Measurements from ENCODE around the gene NCKAP5.

Gene NCKAP5

GRCh38 chr2:133568172-133568571, at the start of gene NCKAP5:
Gene NCKAP5 (minus strand): TSS chr2:133568463. CDS start chr2:133517526, 50,937 bp downstream.
- H3K9me3 ChIP-seq (ENCODE audit: insufficient read depth, low read length): no peaks in the 10 kb centered on the region
- H3K4me1 ChIP-seq (ENCODE audit: insufficient read depth, insufficient read length): peaks cover 3% of the 10 kb centered on the region
- no peak within 1 kb of the TSS for H3K9ac ChIP-seq (ENCODE audit: insufficient read length, low read depth)
- DNase-seq (ENCODE audit: low read depth, low spot score): no peak
- no peaks in the 10 kb centered on the region for H3K27me3 ChIP-seq (ENCODE audit: insufficient read depth, insufficient read length)
- TF ChIP-seq SUZ12 (IDR thresholded peaks at IDR 0.05; ENCODE audit: extremely low read depth, insufficient read depth, insufficient read length) (no peak), ZNF274 (IDR thresholded peaks at IDR 0.05; ENCODE audit: low read depth, low read length) (no peak), YY1 (IDR thresholded peaks at IDR 0.05; ENCODE audit: insufficient read depth, insufficient read length) (no peak)
- no peak within 1 kb of the TSS for H3K4me3 ChIP-seq (ENCODE audit: insufficient read length, low read depth)
- H3K36me3 ChIP-seq (ENCODE audit: insufficient read depth, insufficient read length, low read length): no peaks in the 10 kb centered on the region

- DNase-seq (ENCODE audit: low read depth, low spot score): no peak
- no peak overlapping the region for H3K4me3 ChIP-seq (ENCODE audit: insufficient read length, low read depth)
- H3K9ac ChIP-seq (ENCODE audit: insufficient read length, low read depth): no peak overlapping the region
- H3K27me3 ChIP-seq (ENCODE audit: insufficient read depth, insufficient read length): no peaks in the 10 kb centered on the region
- H3K4me1 ChIP-seq (ENCODE audit: insufficient read depth, insufficient read length): peaks cover under 1% of the 10 kb centered on the region
- no peaks in the 10 kb centered on the region for H3K9me3 ChIP-seq (ENCODE audit: insufficient read depth, low read length)
- no peaks in the 10 kb centered on the region for H3K36me3 ChIP-seq (ENCODE audit: insufficient read depth, insufficient read length, low read length)
- TF ChIP-seq ZNF274 (IDR thresholded peaks at IDR 0.05; ENCODE audit: low read depth, low read length) (no peak), YY1 (IDR thresholded peaks at IDR 0.05; ENCODE audit: insufficient read depth, insufficient read length) (no peak), SUZ12 (IDR thresholded peaks at IDR 0.05; ENCODE audit: extremely low read depth, insufficient read depth, insufficient read length) (no peak)
Observed at GRCh38 chr2:133609664-133610063, 41.4 kb upstream of the NCKAP5 start.

- no peaks in the 10 kb centered on the region for H3K9me3 ChIP-seq (ENCODE audit: insufficient read depth, low read length)
- no peaks in the 10 kb centered on the region for H3K27me3 ChIP-seq (ENCODE audit: insufficient read depth, insufficient read length)
- H3K9ac ChIP-seq (ENCODE audit: insufficient read length, low read depth): no peak overlapping the region
- no peak overlapping the region for H3K4me3 ChIP-seq (ENCODE audit: insufficient read length, low read depth)
- H3K36me3 ChIP-seq (ENCODE audit: insufficient read depth, insufficient read length, low read length): no peaks in the 10 kb centered on the region
- no peak for TF ChIP-seq ZNF274 (IDR thresholded peaks at IDR 0.05; ENCODE audit: low read depth, low read length)
- TF ChIP-seq YY1 (IDR thresholded peaks at IDR 0.05; ENCODE audit: insufficient read depth, insufficient read length): no peak
- no peak for TF ChIP-seq SUZ12 (IDR thresholded peaks at IDR 0.05; ENCODE audit: extremely low read depth, insufficient read depth, insufficient read length)
- H3K4me1 ChIP-seq (ENCODE audit: insufficient read depth, insufficient read length): peaks cover 3% of the 10 kb centered on the region
- DNase-seq (ENCODE audit: low read depth, low spot score): no peak
Observed at GRCh38 chr2:133608291-133608690, 40.0 kb upstream of the NCKAP5 start.

- Histone ChIP-seq H3K4me1 (ENCODE audit: insufficient read depth, insufficient read length) (peaks cover 3% of the 10 kb centered on the region), H3K4me3 (ENCODE audit: insufficient read length, low read depth) (no peak overlapping the region), H3K9ac (ENCODE audit: insufficient read length, low read depth) (no peak overlapping the region), H3K9me3 (ENCODE audit: insufficient read depth, low read length) (no peaks in the 10 kb centered on the region), H3K27me3 (ENCODE audit: insufficient read depth, insufficient read length) (no peaks in the 10 kb centered on the region), H3K36me3 (ENCODE audit: insufficient read depth, insufficient read length, low read length) (no peaks in the 10 kb centered on the region)
- no peak for TF ChIP-seq YY1 (IDR thresholded peaks at IDR 0.05; ENCODE audit: insufficient read depth, insufficient read length)
- no peak for TF ChIP-seq ZNF274 (IDR thresholded peaks at IDR 0.05; ENCODE audit: low read depth, low read length)
- TF ChIP-seq SUZ12 (IDR thresholded peaks at IDR 0.05; ENCODE audit: extremely low read depth, insufficient read depth, insufficient read length): no peak
- no peak for DNase-seq (ENCODE audit: low read depth, low spot score)
Observed at GRCh38 chr2:133607679-133608078, 39.4 kb upstream of the NCKAP5 start.

DNA sequence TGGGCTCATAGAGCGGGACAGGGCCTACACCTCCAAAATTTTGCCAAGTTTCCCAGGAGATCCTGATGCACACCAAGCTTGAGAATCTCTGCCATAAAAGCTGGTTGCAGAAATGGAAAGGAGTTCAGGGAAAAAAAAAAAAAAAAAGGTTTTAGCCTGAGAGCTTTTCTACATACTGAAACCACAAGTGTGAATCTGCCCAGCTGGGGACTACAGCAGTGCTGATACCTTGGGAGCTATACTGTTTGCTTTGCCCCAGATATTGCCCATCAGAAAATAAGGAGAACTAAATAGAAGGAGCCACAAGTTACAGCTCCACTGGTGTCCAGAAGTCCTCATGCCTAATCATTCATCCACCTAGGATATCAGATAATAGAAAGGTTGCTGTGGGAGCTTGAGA, 38.4 kb upstream of the NCKAP5 start:
- no peaks in the 10 kb centered on the region for H3K9me3 ChIP-seq (ENCODE audit: insufficient read depth, low read length)
- H3K27me3 ChIP-seq (ENCODE audit: insufficient read depth, insufficient read length): no peaks in the 10 kb centered on the region
- H3K4me1 ChIP-seq (ENCODE audit: insufficient read depth, insufficient read length): peaks cover 3% of the 10 kb centered on the region
- H3K4me3 ChIP-seq (ENCODE audit: insufficient read length, low read depth): no peak overlapping the region
- H3K36me3 ChIP-seq (ENCODE audit: insufficient read depth, insufficient read length, low read length): no peaks in the 10 kb centered on the region
- H3K9ac ChIP-seq (ENCODE audit: insufficient read length, low read depth): no peak overlapping the region
- TF ChIP-seq YY1 (IDR thresholded peaks at IDR 0.05; ENCODE audit: insufficient read depth, insufficient read length) (no peak), ZNF274 (IDR thresholded peaks at IDR 0.05; ENCODE audit: low read depth, low read length) (no peak), SUZ12 (IDR thresholded peaks at IDR 0.05; ENCODE audit: extremely low read depth, insufficient read depth, insufficient read length) (no peak)
- DNase-seq (ENCODE audit: low read depth, low spot score): no peak

DNA sequence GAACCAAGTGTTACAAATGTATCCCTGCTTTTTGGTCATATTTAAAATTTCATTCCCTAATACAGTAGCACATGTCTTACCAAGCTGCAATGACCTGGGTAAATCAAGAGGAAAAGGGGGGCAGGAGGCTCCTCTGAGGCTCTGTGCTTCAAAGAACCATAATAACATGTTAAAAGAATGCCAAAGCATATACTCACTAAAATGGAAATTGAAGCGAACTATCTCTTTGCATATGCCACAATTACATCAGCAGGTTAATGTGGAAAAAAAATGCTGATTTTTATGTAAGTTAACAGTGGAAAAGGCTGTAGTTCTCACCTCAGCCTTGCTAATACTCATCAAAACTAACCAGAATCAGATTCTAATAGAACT, 37.5 kb upstream of the NCKAP5 start:
- H3K4me3 ChIP-seq (ENCODE audit: insufficient read length, low read depth): no peak overlapping the region
- TF ChIP-seq SUZ12 (IDR thresholded peaks at IDR 0.05; ENCODE audit: extremely low read depth, insufficient read depth, insufficient read length) (no peak), YY1 (IDR thresholded peaks at IDR 0.05; ENCODE audit: insufficient read depth, insufficient read length) (no peak), ZNF274 (IDR thresholded peaks at IDR 0.05; ENCODE audit: low read depth, low read length) (no peak)

GRCh38 chr2:133605011-133605765, 36.9 kb upstream of the NCKAP5 start:
- TF ChIP-seq ZNF274 (IDR thresholded peaks at IDR 0.05; ENCODE audit: low read depth, low read length) (no peak), YY1 (IDR thresholded peaks at IDR 0.05; ENCODE audit: insufficient read depth, insufficient read length) (no peak), SUZ12 (IDR thresholded peaks at IDR 0.05; ENCODE audit: extremely low read depth, insufficient read depth, insufficient read length) (no peak)
- Histone ChIP-seq H3K36me3 (ENCODE audit: insufficient read depth, insufficient read length, low read length) (no peaks in the 10 kb centered on the region), H3K27me3 (ENCODE audit: insufficient read depth, insufficient read length) (no peaks in the 10 kb centered on the region), H3K4me1 (ENCODE audit: insufficient read depth, insufficient read length) (peaks cover 3% of the 10 kb centered on the region), H3K4me3 (ENCODE audit: insufficient read length, low read depth) (no peak overlapping the region), H3K9me3 (ENCODE audit: insufficient read depth, low read length) (no peaks in the 10 kb centered on the region), H3K9ac (ENCODE audit: insufficient read length, low read depth) (no peak overlapping the region)
- DNase-seq (ENCODE audit: low read depth, low spot score): no peak

More for the DNA sequence above, 37.5 kb upstream of the NCKAP5 start:
- Histone ChIP-seq H3K9me3 (ENCODE audit: insufficient read depth, low read length) (no peaks in the 10 kb centered on the region), H3K4me1 (ENCODE audit: insufficient read depth, insufficient read length) (peaks cover 3% of the 10 kb centered on the region), H3K36me3 (ENCODE audit: insufficient read depth, insufficient read length, low read length) (no peaks in the 10 kb centered on the region), H3K9ac (ENCODE audit: insufficient read length, low read depth) (no peak overlapping the region), H3K27me3 (ENCODE audit: insufficient read depth, insufficient read length) (no peaks in the 10 kb centered on the region)
- DNase-seq (ENCODE audit: low read depth, low spot score): no peak

Data from NT2/D1 (cell line).